ENCODE measurements around the gene RHOBTB3. TPM values are rescaled to one million over a fixed set of nuclear protein-coding genes. Genes with fewer than 3 reads are reported as not detected.
A peak's percentile ranks its signal among the peaks of the same experiment; 100 is the strongest.

The RHOBTB3 gene
- polyA plus RNA-seq, 2 of the 4 experiments (the other 2 are of a cell fraction), result 9.1 to 28.6 TPM

DNA sequence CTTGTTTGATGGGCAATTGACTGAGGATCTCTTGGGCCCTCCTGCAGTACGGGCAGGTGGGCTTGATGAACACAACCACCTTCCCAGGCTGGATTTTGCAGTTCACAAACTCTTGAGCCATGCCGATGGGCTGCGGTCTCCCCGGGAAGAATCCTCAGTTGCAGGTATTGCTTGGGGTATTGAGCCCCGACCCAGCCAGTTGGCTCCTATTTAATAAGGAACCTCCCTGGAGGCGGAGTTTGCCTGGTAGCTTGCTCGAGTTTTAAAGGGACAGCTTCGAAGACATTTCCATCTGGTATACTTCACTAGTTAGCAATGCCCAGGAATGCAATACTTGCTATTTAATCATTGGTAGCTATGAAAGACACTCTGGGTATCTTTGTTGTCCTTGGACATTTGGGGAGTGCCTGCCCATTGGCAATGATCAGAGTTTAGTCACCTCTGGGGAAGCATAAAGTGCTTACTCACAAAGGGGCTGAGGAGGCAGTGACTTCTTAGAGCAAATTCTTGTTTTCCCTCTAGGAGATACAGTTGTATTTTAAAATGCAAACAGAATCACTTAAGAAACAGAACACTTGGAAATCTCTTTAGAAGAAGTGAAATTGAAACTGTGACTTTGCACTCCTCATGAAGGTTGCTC, 91.5 kb downstream of the RHOBTB3 start, which contains the start of gene GLRX:
Gene GLRX, minus strand, starts transcription at position 185 of the 640 bp plus-strand sequence. Its CDS starts 64 bp downstream, at position 121.
- Histone ChIP-seq H3K27ac (peak within 1 kb of the TSS; percentile 87 to 94), H3K4me1 (peaks cover 55% of the 10 kb centered on the region), H3K4me2 (peak within 1 kb of the TSS; percentile 95), H3K9me3 (no peaks in the 10 kb centered on the region), H3K4me3 (peak within 1 kb of the TSS; percentile 89)
- DNase-seq (ENCODE audit: low read depth in 1 of 2, low spot score in 1 of 2), result peak; percentile 81 to 88
- 1% methylated on average over 5 of the region's 8 CpGs for WGBS (ENCODE audit: missing lambda C conversion rate)
- ATAC-seq, result peak; percentile 77 to 87
- TF ChIP-seq, protein P1, sequence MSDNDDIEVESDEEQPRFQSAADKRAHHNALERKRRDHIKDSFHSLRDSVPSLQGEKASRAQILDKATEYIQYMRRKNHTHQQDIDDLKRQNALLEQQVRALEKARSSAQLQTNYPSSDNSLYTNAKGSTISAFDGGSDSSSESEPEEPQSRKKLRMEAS (IDR thresholded peaks at IDR 0.05), result peak; percentile 29; the same call in 1 of the 2 replicates
- TF ChIP-seq POLR2A (IDR thresholded peaks at IDR 0.05; ENCODE audit: low read length), result peak; percentile 78
- TF ChIP-seq ZNF302 (CRISPR knock-in tag; IDR thresholded peaks at IDR 0.05), result no peak
- TF ChIP-seq BCL3 (IDR thresholded peaks at IDR 0.05), result peak; percentile 81; the same call in 2 of the 3 replicates
- no peak for TF ChIP-seq FOSL2 (IDR thresholded peaks at IDR 0.05)
- peak; percentile 38; the same call in 1 of the 2 replicates for TF ChIP-seq FOSL2 (CRISPR knock-in tag; IDR thresholded peaks at IDR 0.05)
- no peak for TF ChIP-seq CHD4 (IDR thresholded peaks at IDR 0.05; ENCODE audit: borderline replicate concordance)
- 0 out of 2 replicates have a peak, but pooled peaks have one; percentile 17 for TF ChIP-seq JUNB (IDR thresholded peaks at IDR 0.05)
- peak in 1 of 2 experiments; percentile 51; a peak in 2 of 5 replicates for TF ChIP-seq JUN (IDR thresholded peaks at IDR 0.05)
- TF ChIP-seq MAFK (IDR thresholded peaks at IDR 0.05; ENCODE audit: partially characterized antibody), result peak; percentile 67
- POLR2A ChIA-PET, result interaction anchor here (0.6 to 5.0 kb wide), 10 partner anchors 10 to 840 kb away, joined by 3 to 71 read pairs (median 6); partner anchors contain the start of genes CAST and RFESD
- CTCF ChIA-PET, result interaction anchor here (1.1 to 9.3 kb wide), 11 partner anchors 10 to 175 kb away, joined by 3 to 59 read pairs (median 4); partner anchors contain the start of gene RFESD
- FAIRE-seq, result no peak

DNA sequence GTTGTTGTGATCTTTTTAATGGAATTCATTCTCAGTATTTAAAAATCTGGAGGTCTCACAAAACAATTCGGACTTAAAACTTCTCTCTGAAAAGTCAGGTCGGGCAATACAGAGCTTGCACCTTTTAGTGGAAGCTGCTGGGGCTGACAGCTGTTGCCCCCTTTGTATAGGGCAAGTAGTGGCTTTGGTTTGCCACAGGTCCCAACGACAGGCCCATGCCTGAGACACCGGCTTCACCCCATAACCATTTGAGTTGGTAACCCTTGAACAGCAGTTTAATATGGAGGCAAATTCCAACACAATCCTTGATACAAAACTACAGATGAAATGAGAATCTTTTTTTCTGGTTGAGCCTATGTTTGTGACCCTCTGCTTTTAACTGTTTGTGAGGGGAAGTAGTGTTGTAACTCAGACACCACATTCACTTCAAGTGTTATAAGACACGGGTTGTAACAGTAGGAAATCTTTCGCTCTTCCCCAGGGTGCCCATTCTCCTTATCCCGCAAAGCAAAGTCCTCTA, 92.1 kb downstream of the RHOBTB3 start:
- WGBS (ENCODE audit: missing lambda C conversion rate), result 5% methylated on average over 7 of the region's 7 CpGs
- CTCF ChIA-PET, result interaction anchor here (1.1 to 9.3 kb wide), 12 partner anchors 9 to 176 kb away, joined by 3 to 59 read pairs (median 7); partner anchors contain the start of gene RFESD
- POLR2A ChIA-PET, result interaction anchor here (0.6 to 5.0 kb wide), 13 partner anchors 9 to 839 kb away, joined by 3 to 71 read pairs (median 5); partner anchors contain the start of genes CAST and RFESD
- Histone ChIP-seq H3K4me2 (peak overlapping the region; percentile 95), H3K4me1 (peaks cover 54% of the 10 kb centered on the region), H3K4me3 (peak overlapping the region; percentile 89), H3K27ac (peak overlapping the region; percentile 87 to 94), H3K9me3 (no peaks in the 10 kb centered on the region)
- FAIRE-seq (no peak), DNase-seq (ENCODE audit: low read depth in 1 of 2, low spot score in 1 of 2) (no peak), ATAC-seq (peak; percentile 34 to 36; a peak in 5 of 6 replicates)
- TF ChIP-seq, protein P2, sequence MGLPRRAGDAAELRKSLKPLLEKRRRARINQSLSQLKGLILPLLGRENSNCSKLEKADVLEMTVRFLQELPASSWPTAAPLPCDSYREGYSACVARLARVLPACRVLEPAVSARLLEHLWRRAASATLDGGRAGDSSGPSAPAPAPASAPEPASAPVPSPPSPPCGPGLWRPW (IDR thresholded peaks at IDR 0.05), result no peak
- TF ChIP-seq NFE2L2 (conservative IDR thresholded peaks at IDR 0.05; ENCODE audit: low read length), result no peak
- no peak for TF ChIP-seq ZSCAN20 (CRISPR knock-in tag; IDR thresholded peaks at IDR 0.05)

- peak; percentile 90 to 91 for DNase-seq (ENCODE audit: low read depth in 1 of 2, low spot score in 1 of 2)
- Histone ChIP-seq H3K27ac (peak overlapping the region; percentile 87 to 94), H3K4me2 (peak overlapping the region; percentile 95), H3K4me1 (peaks cover 47% of the 10 kb centered on the region), H3K9me3 (no peaks in the 10 kb centered on the region), H3K4me3 (peak overlapping the region; percentile 89)
- 0 out of 2 replicates have a peak, but pooled peaks have one; percentile 57 for TF ChIP-seq HEYL (CRISPR knock-in tag; IDR thresholded peaks at IDR 0.05)
- TF ChIP-seq EP300 (IDR thresholded peaks at IDR 0.05), result peak in 1 of 2 experiments; percentile 33; a peak in 1 of 5 replicates
- TF ChIP-seq, protein P1 (IDR thresholded peaks at IDR 0.05), result 0 out of 2 replicates have a peak, but pooled peaks have one; percentile 71
- peak; percentile 39; the same call in 1 of the 2 replicates for TF ChIP-seq FOSL2 (IDR thresholded peaks at IDR 0.05)
- peak; percentile 86 for TF ChIP-seq FOSL2 (CRISPR knock-in tag; IDR thresholded peaks at IDR 0.05)
- peak in 1 of 2 experiments; percentile 48; a peak in 1 of 4 replicates for TF ChIP-seq CEBPB (IDR thresholded peaks at IDR 0.05)
- TF ChIP-seq ZFP36 (IDR thresholded peaks at IDR 0.05; ENCODE audit: borderline replicate concordance, partially characterized antibody), result no peak
- TF ChIP-seq CHD4 (IDR thresholded peaks at IDR 0.05; ENCODE audit: borderline replicate concordance), result no peak
- TF ChIP-seq USF2 (IDR thresholded peaks at IDR 0.05), result peak; percentile 81
- TF ChIP-seq JUN (IDR thresholded peaks at IDR 0.05), result peak; percentile 45 to 60; a peak in 3 of 5 replicates
- peak in 1 of 2 experiments; percentile 25; a peak in 1 of 5 replicates for TF ChIP-seq RAD21 (conservative IDR thresholded peaks at IDR 0.05 in 1 of 2, IDR thresholded peaks at IDR 0.05 in 1 of 2)
- no peak for TF ChIP-seq ZNF302 (CRISPR knock-in tag; IDR thresholded peaks at IDR 0.05)
- 0 out of 3 replicates have a peak, but pooled peaks have one; percentile 31 for TF ChIP-seq BCL3 (IDR thresholded peaks at IDR 0.05)
- TF ChIP-seq JUNB (IDR thresholded peaks at IDR 0.05), result peak; percentile 54
- TF ChIP-seq, protein P3, sequence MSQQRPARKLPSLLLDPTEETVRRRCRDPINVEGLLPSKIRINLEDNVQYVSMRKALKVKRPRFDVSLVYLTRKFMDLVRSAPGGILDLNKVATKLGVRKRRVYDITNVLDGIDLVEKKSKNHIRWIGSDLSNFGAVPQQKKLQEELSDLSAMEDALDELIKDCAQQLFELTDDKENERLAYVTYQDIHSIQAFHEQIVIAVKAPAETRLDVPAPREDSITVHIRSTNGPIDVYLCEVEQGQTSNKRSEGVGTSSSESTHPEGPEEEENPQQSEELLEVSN (IDR thresholded peaks at IDR 0.05; ENCODE audit: borderline replicate concordance, low read depth), result peak; percentile 88
- TF ChIP-seq GATA3 (IDR thresholded peaks at IDR 0.05; ENCODE audit: borderline replicate concordance), result peak; percentile 44; the same call in 1 of the 2 replicates
- 0 out of 3 replicates have a peak, but pooled peaks have one; percentile 3 for TF ChIP-seq SMC3 (IDR thresholded peaks at IDR 0.05)
- ChIA-PET POLR2A (interaction anchor here (0.7 to 5.0 kb wide), 12 partner anchors 11 to 838 kb away, joined by 3 to 71 read pairs (median 5); partner anchors contain the start of genes CAST and RFESD), CTCF (interaction anchor here (0.8 to 9.3 kb wide), 11 partner anchors 8 to 179 kb away, joined by 3 to 59 read pairs (median 6); partner anchors contain the start of gene RFESD)
- FAIRE-seq, result no peak
- peak; percentile 78 to 79 for ATAC-seq
- WGBS (ENCODE audit: missing lambda C conversion rate), result 2% methylated on average over 12 of the region's 12 CpGs
Measured at GRCh38 chr5:95823738-95824609, 92.8 kb downstream of the RHOBTB3 start.

All from A549 (cell line).